Mucosa of descending colon (tissue), 3 donors: ENCODE measurements around the gene SUN3. TPM values are rescaled to one million over a fixed set of nuclear protein-coding genes. Genes with fewer than 3 reads are reported as not detected.

ENCODE experiments used
- ATAC-seq: fragments of 200-7000 bp; cut with Tn5 transposase; one replicate; pipeline ENCODE4 v1.9.1; 2020; ENCODE audit warnings: mild to moderate bottlenecking, moderate library complexity
- DNase-seq, 3 donors: peaks; one replicate each; pipeline ENCODE4 v3.0.0-alpha.2; 2020
- H3K36me3 ChIP-seq: fragments of 200-600 bp; one replicate; pipeline ENCODE4 v1.8.0; 2021; ENCODE audit warnings: low read depth, mild to moderate bottlenecking
- H3K4me1 ChIP-seq: fragments of 200-600 bp; one replicate; pipeline ENCODE4 v1.8.0; 2021; ENCODE audit warnings: low read depth, mild to moderate bottlenecking
- H3K4me3 ChIP-seq: fragments of 200-600 bp; one replicate; pipeline ENCODE4 v1.8.0; 2021; ENCODE audit warnings: mild to moderate bottlenecking
- H3K9me3 ChIP-seq: fragments of 200-600 bp; one replicate; pipeline ENCODE4 v1.8.0; 2021; ENCODE audit warnings: mild to moderate bottlenecking
- CTCF ChIP-seq: fragments of 200-600 bp; IDR thresholded peaks from one replicate; pipeline ENCODE4 v1.8.0; 2022; ENCODE audit warnings: antibody characterized with exemption, mild to moderate bottlenecking
- intact Hi-C, 2 donors: fragments of 100-400 bp; cut with DNase I in 1 of 2; cut with micrococcal nuclease in 1 of 2; formaldehyde crosslinking; loops; one replicate each; pipeline versions ENCODE4 v1.11.0 to v1.11.1; 2022; cut with DNase I, micrococcal nuclease
- long read RNA-seq, 2 donors: library from polyadenylated mRNA; unstranded; transcript quantifications; one replicate each; pipeline ENCODE4 v2.0.0, GENCODE V29; 2019 to 2021
- total RNA-seq, 3 donors: library from RNA; stranded (reverse); fragmentation: NEBNext Ultra II Directional in 2 of 3; extraction: Animal tissue kit (Norgen Biotek cat#: 25700) in 2 of 3; gene quantifications; one replicate each; pipeline versions ENCODE4 v1.2.1 to v1.2.4, GENCODE V29; 2021 to 2023
- donor health status: DM: no; HTN: no; CAD: no; lungs with moderate emphysema.
- donor health status: DM: no; HTN: no; CAD: no.
- donor health status: DM: no; HTN: yes; CAD: no.

SUN3 gene, protein sequence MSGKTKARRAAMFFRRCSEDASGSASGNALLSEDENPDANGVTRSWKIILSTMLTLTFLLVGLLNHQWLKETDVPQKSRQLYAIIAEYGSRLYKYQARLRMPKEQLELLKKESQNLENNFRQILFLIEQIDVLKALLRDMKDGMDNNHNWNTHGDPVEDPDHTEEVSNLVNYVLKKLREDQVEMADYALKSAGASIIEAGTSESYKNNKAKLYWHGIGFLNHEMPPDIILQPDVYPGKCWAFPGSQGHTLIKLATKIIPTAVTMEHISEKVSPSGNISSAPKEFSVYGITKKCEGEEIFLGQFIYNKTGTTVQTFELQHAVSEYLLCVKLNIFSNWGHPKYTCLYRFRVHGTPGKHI
- total RNA-seq: under 1 TPM in 1 of 3 donors, not detected in 2; 0.31 TPM
- long read RNA-seq, donor 1: 0 reads
- long read RNA-seq, donor 2: 0 reads

GRCh38 chr7:48028938-48029337, at the start of gene SUN3:
SUN3 (minus strand) TSS chr7:48029107; CDS start chr7:48028938, 169 bp downstream.
- DNase-seq (no peak), ATAC-seq (no peak)
- Histone ChIP-seq H3K4me3 (no peak within 1 kb of the TSS), H3K4me1 (no peaks in the 10 kb centered on the region), H3K9me3 (no peaks in the 10 kb centered on the region), H3K36me3 (no peaks in the 10 kb centered on the region)
- no peak for TF ChIP-seq CTCF
- intact Hi-C loops: no loop called here

- Histone ChIP-seq H3K9me3 (no peaks in the 10 kb centered on the region), H3K4me1 (peaks cover 20% of the 10 kb centered on the region), H3K4me3 (no peak overlapping the region), H3K36me3 (no peaks in the 10 kb centered on the region)
- peak in 1 of 3 donors; percentile 46 for DNase-seq
- peak; percentile 89 for ATAC-seq
- no peak for TF ChIP-seq CTCF
- intact Hi-C loops: no loop called here
These were observed 49.6 kb upstream of the SUN3 start for GRCh38 chr7:48078470-48078869.

DNA sequence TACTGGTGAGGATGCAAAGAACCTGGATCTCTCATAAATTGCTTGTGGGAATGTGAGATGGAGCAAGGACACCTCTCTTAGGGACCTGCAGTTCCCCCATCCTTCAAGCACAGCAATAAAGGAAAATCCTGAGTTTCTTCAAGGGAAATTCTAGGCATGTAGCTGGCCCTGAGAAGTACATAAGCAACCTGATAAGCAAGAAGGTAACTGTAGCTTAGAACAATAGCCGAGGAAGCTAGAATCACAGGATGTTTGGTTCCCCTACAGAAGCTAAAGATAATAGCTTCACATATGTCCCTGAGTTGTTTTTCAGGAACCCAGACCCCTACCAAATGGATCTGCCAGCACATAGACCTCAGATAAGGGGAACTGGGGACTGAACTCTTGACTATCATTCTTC, 48.5 kb upstream of the SUN3 start:
- H3K36me3 ChIP-seq: no peaks in the 10 kb centered on the region
- intact Hi-C loops: no loop called here
- TF ChIP-seq CTCF: no peak
- peaks cover 13% of the 10 kb centered on the region for H3K4me1 ChIP-seq
- H3K9me3 ChIP-seq: no peaks in the 10 kb centered on the region
- no peak for ATAC-seq
- no peak for DNase-seq
- H3K4me3 ChIP-seq: no peak overlapping the region

- intact Hi-C loops: no loop called here
- DNase-seq: no peak
- peaks cover 13% of the 10 kb centered on the region for H3K4me1 ChIP-seq
- H3K9me3 ChIP-seq: no peaks in the 10 kb centered on the region
- no peak for ATAC-seq
- TF ChIP-seq CTCF: no peak
- H3K4me3 ChIP-seq: no peak overlapping the region
- no peaks in the 10 kb centered on the region for H3K36me3 ChIP-seq
These were observed 45.3 kb upstream of the SUN3 start for GRCh38 chr7:48074204-48074654.

GRCh38 chr7:48067475-48067874, 38.6 kb upstream of the SUN3 start:
- Histone ChIP-seq H3K9me3 (no peaks in the 10 kb centered on the region), H3K4me1 (no peaks in the 10 kb centered on the region), H3K36me3 (no peaks in the 10 kb centered on the region), H3K4me3 (no peak overlapping the region)
- DNase-seq (no peak), ATAC-seq (no peak)
- intact Hi-C loops: no loop called here
- TF ChIP-seq CTCF: no peak
